AG09319 (cell line): ENCODE results near the gene E4F1.
"Not testable (repeated sequence)": the region's sequence is repeated elsewhere in the genome, so short reads cannot be mapped to it uniquely, and the experiment has no call there.

Source experiments
- DNase-seq: peaks from one replicate; pipeline ENCODE4 v3.0.0-alpha.2; 2010; ENCODE audit warnings: low read depth; ENCODE audit errors: extremely low read depth
- TF ChIP-seq, protein P1 (sequence below): IDR thresholded peaks from 2 replicates; pipeline ENCODE4 v1.5.1; 2011; ENCODE audit warnings: low read depth, mild to moderate bottlenecking, inconsistent platforms, low read length, moderate library complexity

Gene E4F1

DNA sequence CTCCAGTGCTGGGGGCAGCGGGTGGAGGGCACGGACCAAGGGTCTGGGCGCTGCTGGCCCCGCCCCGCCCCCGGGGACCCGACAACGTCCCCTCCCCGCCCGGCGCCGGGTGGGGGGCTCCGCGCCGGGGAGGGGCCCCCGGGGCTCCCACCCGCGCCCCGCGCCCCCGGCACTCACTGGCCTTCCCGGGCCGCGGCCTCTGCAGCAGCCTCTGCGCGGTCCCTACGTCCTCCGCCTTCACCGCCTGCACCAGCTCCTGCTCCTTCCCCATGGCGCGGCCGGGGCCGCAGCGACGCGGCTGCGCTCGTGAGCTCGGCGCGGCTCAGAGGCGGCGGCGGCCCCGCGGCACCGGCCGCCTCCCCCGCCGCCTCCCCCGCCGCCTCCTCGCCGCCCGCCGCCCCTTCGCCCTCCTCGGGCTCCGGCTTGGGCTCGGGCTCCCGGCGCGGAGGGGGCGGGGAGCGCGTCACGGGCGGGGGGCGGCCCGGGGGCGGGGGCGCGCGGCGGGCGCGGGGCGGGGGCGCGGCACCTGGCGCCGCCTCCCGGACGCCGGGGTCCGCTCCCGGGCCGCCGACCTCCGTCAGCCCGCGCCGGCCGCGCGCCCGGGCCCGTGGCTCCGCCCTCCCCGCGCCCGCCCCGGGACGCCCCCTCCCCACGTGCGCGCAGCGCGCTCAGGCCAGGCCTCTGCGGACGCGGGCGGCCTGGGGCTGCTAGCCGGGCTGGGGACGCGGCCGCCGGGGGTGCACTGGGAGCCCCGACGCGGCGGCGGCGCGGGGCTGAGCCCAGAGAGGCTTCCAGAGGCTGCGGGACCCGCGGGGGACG is 27.0 kb upstream of the E4F1 start, which contains the start of gene CASKIN1:
Gene CASKIN1 (minus strand): TSS at position 444 of the 819 bp plus-strand sequence. CDS start 173 bp downstream, at position 271.
- no peak for DNase-seq
- TF ChIP-seq, protein P1, sequence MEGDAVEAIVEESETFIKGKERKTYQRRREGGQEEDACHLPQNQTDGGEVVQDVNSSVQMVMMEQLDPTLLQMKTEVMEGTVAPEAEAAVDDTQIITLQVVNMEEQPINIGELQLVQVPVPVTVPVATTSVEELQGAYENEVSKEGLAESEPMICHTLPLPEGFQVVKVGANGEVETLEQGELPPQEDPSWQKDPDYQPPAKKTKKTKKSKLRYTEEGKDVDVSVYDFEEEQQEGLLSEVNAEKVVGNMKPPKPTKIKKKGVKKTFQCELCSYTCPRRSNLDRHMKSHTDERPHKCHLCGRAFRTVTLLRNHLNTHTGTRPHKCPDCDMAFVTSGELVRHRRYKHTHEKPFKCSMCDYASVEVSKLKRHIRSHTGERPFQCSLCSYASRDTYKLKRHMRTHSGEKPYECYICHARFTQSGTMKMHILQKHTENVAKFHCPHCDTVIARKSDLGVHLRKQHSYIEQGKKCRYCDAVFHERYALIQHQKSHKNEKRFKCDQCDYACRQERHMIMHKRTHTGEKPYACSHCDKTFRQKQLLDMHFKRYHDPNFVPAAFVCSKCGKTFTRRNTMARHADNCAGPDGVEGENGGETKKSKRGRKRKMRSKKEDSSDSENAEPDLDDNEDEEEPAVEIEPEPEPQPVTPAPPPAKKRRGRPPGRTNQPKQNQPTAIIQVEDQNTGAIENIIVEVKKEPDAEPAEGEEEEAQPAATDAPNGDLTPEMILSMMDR = no peak

GRCh38 chr16:2196981-2197511 is 26.3 kb upstream of the E4F1 start:
- DNase-seq = no peak

GRCh38 chr16:2197765-2198164 is 25.6 kb upstream of the E4F1 start:
- no peak for DNase-seq
- TF ChIP-seq, protein P1 = no peak

More at GRCh38 chr16:2196981-2197511, 26.3 kb upstream of the E4F1 start:
- TF ChIP-seq, protein P1 = no peak

- DNase-seq = no peak
- TF ChIP-seq, protein P1 = no peak
These were observed 25.1 kb upstream of the E4F1 start for GRCh38 chr16:2198283-2198682.

DNA sequence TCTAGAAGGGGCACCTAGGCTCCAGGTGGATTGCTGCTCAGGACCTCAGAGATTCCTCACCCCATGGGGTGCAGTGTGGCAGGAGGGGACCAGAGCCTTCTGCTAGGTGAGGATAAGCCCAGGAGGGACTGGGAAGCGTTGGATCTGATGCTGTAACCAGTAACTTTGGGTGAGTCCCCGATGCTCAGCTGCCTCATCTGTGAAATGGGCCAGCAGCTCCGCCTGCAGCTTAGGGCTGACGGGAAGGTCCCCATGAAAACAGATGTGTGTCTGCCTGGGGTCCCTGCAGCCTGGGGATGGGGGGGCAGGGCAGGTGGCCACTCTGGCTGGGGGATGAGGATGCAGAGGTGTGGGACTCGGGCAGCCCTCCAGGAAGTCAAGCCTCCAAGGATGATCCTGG is 24.3 kb upstream of the E4F1 start:
- DNase-seq = no peak

DNA sequence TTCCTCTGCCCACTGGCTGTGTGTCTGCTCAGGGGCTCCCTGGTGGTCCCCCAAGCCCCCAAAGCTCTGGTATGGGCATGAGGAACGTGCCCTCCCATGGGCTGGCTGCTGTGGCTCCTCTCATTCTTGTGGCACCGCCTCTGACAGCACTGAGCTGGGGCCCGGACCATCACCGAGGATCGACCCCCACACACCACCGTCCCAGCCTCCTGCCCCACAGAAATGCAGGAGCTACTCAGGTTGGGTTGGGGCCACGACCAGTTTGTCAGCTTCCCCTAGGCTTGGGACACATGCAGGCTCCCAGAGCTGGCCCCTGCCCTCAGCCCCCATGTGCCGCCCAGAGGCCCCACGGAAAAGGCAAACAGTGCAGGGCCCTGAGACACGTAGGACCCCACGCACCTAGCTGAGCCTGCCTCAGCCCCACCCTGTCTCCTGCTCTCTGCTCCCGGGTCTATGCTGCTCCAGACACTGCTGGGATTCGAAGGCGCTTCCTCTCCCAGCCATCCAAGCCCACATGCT is 23.7 kb upstream of the E4F1 start:
- DNase-seq = no peak
- TF ChIP-seq, protein P1 = no peak

More for the DNA sequence above, 24.3 kb upstream of the E4F1 start:
- TF ChIP-seq, protein P1 = no peak

GRCh38 chr16:2200313-2200712 is 23.1 kb upstream of the E4F1 start:
- TF ChIP-seq, protein P1 = no peak
- no peak for DNase-seq

- DNase-seq = not testable (repeated sequence)
These were observed 20.2 kb upstream of the E4F1 start for GRCh38 chr16:2203119-2203688.
